Cardiac fibroblast (primary cell): ENCODE data around the gene DPYD.

Experiments
- DNase-seq, 2 donors: peaks; one replicate each; pipeline versions ENCODE4 v3.0.0 to v3.0.0-alpha.2; 2010; ENCODE audit warnings: low read depth in 2 of 2
- H3K4me3 ChIP-seq, 2 donors: replicated peaks in 1 of 2; 1 replicate in 1 of 2; 2 replicates in 1 of 2; pipeline ENCODE4 v1.5.1; 2011; ENCODE audit warnings: low read depth in 2 of 2, low read length in 2 of 2, mild to moderate bottlenecking in 2 of 2, moderate library complexity in 1 of 2
- TF ChIP-seq, protein P1 (sequence below): IDR thresholded peaks from one replicate; pipeline ENCODE4 v1.5.1; 2011; ENCODE audit warnings: low read depth, mild to moderate bottlenecking, low read length, inconsistent platforms

DPYD gene

DNA sequence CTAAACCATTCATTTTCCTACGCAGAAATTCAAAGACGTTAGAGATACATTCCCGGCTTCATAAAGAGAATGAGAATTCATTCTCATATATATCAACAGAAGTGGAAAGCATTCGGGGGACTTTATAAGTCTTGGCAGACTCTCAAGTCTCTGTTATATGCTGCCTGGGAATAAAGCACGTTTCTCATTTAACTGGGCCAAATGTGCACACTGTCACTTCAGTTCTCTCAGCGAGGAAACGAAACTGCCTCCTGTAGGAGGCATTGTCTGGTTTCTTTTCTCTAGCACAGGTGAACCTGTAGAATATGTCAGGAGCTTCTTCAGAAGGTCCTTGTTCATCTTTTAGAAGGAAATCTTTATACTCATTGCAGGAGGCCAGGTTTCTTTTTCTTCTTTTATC lies 831.7 kb downstream of the DPYD start:
- no peak for DNase-seq
- H3K4me3 ChIP-seq: no peak overlapping the region
- TF ChIP-seq, protein P1, sequence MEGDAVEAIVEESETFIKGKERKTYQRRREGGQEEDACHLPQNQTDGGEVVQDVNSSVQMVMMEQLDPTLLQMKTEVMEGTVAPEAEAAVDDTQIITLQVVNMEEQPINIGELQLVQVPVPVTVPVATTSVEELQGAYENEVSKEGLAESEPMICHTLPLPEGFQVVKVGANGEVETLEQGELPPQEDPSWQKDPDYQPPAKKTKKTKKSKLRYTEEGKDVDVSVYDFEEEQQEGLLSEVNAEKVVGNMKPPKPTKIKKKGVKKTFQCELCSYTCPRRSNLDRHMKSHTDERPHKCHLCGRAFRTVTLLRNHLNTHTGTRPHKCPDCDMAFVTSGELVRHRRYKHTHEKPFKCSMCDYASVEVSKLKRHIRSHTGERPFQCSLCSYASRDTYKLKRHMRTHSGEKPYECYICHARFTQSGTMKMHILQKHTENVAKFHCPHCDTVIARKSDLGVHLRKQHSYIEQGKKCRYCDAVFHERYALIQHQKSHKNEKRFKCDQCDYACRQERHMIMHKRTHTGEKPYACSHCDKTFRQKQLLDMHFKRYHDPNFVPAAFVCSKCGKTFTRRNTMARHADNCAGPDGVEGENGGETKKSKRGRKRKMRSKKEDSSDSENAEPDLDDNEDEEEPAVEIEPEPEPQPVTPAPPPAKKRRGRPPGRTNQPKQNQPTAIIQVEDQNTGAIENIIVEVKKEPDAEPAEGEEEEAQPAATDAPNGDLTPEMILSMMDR: no peak

DNA sequence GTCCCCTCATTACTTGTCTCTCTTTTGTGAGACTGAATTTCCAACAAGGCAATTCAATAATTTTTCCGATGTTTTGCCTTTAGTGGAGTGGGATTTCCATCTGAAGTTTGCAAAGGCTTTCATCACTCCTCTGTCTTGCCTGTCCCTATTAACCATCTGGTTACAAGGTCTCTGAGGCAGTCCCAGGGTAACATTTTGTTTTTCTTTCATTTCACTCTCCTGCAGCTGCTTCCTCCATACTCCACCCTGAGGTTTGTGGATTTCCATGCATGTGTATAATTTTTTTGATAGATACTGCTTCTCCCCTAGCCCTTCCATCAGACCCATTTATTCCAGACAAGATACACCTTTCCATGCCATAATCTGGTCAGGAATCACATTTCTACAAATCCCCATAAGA lies 832.4 kb downstream of the DPYD start:
- no peak overlapping the region for H3K4me3 ChIP-seq
- DNase-seq: no peak
- TF ChIP-seq, protein P1: no peak

DNA sequence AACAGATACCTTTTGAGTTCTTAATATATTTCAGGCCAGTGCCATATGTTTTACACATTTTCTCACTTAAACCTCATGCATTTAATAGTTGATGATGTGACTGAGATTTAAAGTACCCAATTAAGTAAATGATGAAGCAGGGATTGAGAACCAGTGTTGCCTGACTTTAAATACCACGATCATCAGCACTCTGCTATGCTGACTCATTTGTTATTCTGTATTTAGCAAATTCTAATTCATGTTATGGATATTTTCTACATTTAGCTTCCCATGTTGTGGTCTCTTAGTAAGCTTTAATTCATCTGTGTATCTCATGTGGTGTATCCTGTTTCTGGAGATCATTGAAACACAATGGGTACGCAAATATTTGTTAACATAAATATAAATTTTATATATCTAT lies 836.3 kb downstream of the DPYD start:
- peak in 1 of 2 donors; percentile 26 for DNase-seq
- H3K4me3 ChIP-seq: no peak overlapping the region
- TF ChIP-seq, protein P1: no peak

DNA sequence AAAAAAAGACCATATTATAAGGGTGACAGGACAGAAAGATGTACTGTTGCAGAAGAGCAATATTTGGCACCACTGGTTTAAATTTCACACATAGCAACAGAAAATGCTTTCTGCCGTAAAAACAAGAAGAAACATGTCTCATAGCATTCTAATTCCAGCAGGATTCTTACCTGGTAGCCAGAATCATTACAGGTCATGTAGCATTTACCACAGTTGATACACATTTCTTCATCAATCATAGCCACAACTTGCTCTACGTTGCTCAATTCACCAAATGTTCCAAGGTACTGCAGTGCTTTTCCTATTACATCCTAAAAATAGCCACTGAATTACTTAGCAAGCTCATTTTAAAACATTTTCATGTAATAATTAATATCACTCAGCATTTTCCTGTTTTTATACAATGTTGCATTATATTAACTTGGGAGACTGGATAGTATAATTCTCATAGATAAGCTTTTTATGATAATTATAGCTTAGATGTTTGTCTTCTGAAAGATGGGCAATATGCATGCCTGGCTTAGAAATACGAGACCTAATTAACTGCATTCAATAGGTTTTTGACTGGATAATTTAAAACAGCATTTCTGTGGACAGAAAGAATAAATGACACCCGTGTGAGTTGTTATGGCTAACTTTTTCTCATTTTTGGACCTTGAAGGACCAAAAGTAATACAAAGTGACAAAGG lies 838.5 kb downstream of the DPYD start:
- DNase-seq: no peak
- TF ChIP-seq, protein P1: no peak
- H3K4me3 ChIP-seq: no peak overlapping the region

DNA sequence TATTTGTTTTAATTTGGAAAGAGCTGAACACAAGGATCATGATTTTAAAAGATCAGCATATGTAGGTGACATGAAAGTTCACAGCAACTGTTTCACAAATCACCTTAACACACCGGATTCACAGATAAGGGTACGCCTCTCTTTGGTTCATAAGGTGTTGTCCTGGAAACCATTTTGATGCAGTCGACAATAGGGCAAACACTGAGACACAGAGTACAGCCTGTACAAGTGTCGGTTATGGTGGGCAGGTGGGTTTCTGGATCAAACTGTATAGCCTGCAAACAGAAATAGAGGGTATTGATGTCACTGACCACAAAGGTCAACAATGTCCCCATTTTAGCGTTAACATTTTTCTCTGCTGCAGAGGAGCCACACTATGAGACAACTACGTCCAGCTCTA lies 842.0 kb downstream of the DPYD start:
- TF ChIP-seq, protein P1: no peak
- DNase-seq: no peak
- H3K4me3 ChIP-seq: no peak overlapping the region

DNA sequence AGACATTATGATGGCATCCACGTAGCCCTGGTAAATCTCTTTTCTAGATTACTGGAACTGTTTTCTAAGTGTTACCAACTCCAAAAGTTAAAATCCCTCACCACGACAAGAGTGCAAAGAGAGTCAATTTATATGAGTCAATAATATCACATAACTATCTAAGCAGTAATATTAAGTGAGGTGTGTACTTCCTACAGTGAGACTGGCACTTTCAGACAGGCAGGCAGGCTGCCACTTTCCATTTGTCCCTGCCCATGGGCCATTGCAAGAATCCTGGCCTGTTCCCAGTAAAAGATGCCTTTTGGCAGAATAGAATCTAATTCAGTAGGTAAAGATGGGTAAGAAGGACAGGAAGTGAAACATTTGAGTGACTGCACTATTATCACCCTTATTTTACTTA lies 843.6 kb downstream of the DPYD start:
- H3K4me3 ChIP-seq: no peak overlapping the region
- no peak for DNase-seq
- TF ChIP-seq, protein P1: no peak

DNA sequence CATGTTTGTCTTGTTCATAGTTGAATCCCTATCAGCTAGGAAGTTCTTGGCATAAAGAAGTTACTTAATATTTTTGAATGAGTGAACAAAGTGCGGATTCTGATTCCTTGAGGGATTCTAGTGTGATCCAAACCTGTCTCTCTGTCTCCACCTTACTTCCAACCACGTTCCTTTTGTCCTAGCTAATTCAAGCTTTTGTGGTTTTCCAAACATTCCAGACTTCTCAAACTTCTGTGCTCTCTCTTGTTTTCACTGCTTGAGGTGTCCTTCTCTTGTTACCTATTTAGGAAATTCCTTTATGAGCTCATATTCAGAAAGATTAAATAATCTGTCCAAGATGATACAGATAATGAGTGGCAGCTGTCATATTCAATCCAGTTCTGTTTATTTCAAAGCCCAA lies 846.1 kb downstream of the DPYD start:
- no peak overlapping the region for H3K4me3 ChIP-seq
- DNase-seq: no peak

More for the DNA sequence above, 846.1 kb downstream of the DPYD start:
- TF ChIP-seq, protein P1: no peak
